Esophagus muscularis mucosa (tissue), 4 donors: ENCODE measurements around the gene L1CAM. TPM values are rescaled to one million over a fixed set of nuclear protein-coding genes. Genes with fewer than 3 reads are reported as not detected.
A peak's percentile ranks its signal among the peaks of the same experiment; 100 is the strongest.
"Not testable (repeated sequence)": the region's sequence is repeated elsewhere in the genome, so short reads cannot be mapped to it uniquely, and the experiment has no call there.

Experiments used
- DNase-seq: peaks from one replicate; pipeline ENCODE4 v3.0.0-alpha.2; 2017; ENCODE audit errors: extremely low spot score
- H3K27ac ChIP-seq, 4 donors: fragments of 200-600 bp; sonication (generic); replicated peaks in 1 of 4; 1 replicate in 3 of 4; 2 replicates in 1 of 4; pipeline ENCODE4 v1.5.1; 2016 to 2019; ENCODE audit warnings: mild to moderate bottlenecking in 1 of 4
- H3K27me3 ChIP-seq, 4 donors: fragments of 200-600 bp; sonication (generic); one replicate each; pipeline versions ENCODE4 v1.5.1 to v1.6.0; 2016 to 2019
- H3K36me3 ChIP-seq, 4 donors: fragments of 200-600 bp; sonication (generic); one replicate each; pipeline ENCODE4 v1.5.1; 2016 to 2019
- H3K4me1 ChIP-seq, 4 donors: fragments of 200-600 bp; sonication (generic); one replicate each; pipeline ENCODE4 v1.5.1; 2016 to 2019
- H3K4me3 ChIP-seq, 4 donors: fragments of 200-600 bp; sonication (generic); 1 replicate in 2 of 4; 2 replicates in 2 of 4; pipeline ENCODE4 v1.5.1; 2016 to 2019; ENCODE audit warnings: mild to moderate bottlenecking in 4 of 4, moderate library complexity in 1 of 4
- H3K9me3 ChIP-seq, 4 donors: fragments of 200-600 bp; sonication (generic); 1 replicate in 3 of 4; 2 replicates in 1 of 4; pipeline ENCODE4 v1.5.1; 2016 to 2019
- CTCF ChIP-seq, 3 experiments: fragments of 200-600 bp in 2 of 3; fragments of 450-650 bp in 1 of 3; sonication (generic) in 2 of 3; IDR thresholded peaks; one replicate each; pipeline ENCODE4 v1.5.1; 2017 to 2019; ENCODE audit warnings: antibody characterized with exemption in 3 of 3, mild to moderate bottlenecking in 2 of 3, moderate library complexity in 1 of 3
- EP300 ChIP-seq: sonication (generic); formaldehyde crosslinking; IDR thresholded peaks from one replicate; pipeline ENCODE4 v1.6.1; 2017; ENCODE audit warnings: antibody characterized with exemption
- POLR2A ChIP-seq: fragments of 450-650 bp; IDR thresholded peaks from one replicate; pipeline ENCODE4 v1.6.1; 2017; ENCODE audit warnings: antibody characterized with exemption, moderate library complexity, mild to moderate bottlenecking, low read depth
- POLR2AphosphoS5 ChIP-seq, 2 donors: sonication (generic); formaldehyde crosslinking; IDR thresholded peaks; one replicate each; pipeline ENCODE4 v1.6.1; 2017; ENCODE audit warnings: antibody characterized with exemption in 2 of 2
- WGBS: methylation state at CpG from one replicate; pipeline ENCODE4 v1.1.5; 2018; 5-methylcytosine and 5-hydroxymethylcytosine counted together
- intact Hi-C: fragments of 100-400 bp; cut with DNase I; formaldehyde crosslinking; loops from one replicate; pipeline ENCODE4 v1.15.1; 2023
- total RNA-seq, 4 donors: library from RNA; depleted of rRNA; stranded (reverse); fragments of >200 nt; gene quantifications; one replicate each; pipeline versions ENCODE4 v1.1.0 to v1.2.1, GENCODE V29; 2016

Gene L1CAM
- total RNA-seq, 4 donors from 2014 or later, result 22.4 to 47.9 (median 30.0) TPM

GRCh38 chrX:153818571-153819383 is 67.2 kb downstream of the L1CAM start:
- Histone ChIP-seq H3K4me1 (peaks cover 0 to 17% (median 14%) of the 10 kb centered on the region in 4 donors), H3K27ac (peak overlapping the region in 1 of 4 donors; percentile 33), H3K4me3 (peak overlapping the region; percentile 51 to 59 (median 54)), H3K27me3 (no peaks in the 10 kb centered on the region), H3K9me3 (no peaks in the 10 kb centered on the region), H3K36me3 (no peaks in the 10 kb centered on the region)
- intact Hi-C loops, result no loop called here
- WGBS, result 22% methylated on average over 33 of the region's 67 CpGs
- DNase-seq, result no peak
- no peak for TF ChIP-seq EP300

GRCh38 chrX:153818064-153818463 is 67.9 kb downstream of the L1CAM start:
- DNase-seq, H3K27me3 ChIP-seq, H3K27ac ChIP-seq, H3K9me3 ChIP-seq, H3K4me3 ChIP-seq, H3K36me3 ChIP-seq, intact Hi-C loops: not testable (repeated sequence)
- 87% methylated on average over 9 of the region's 9 CpGs for WGBS
- H3K4me1 ChIP-seq, result peaks cover 0 to 17% (median 14%) of the 10 kb centered on the region in 4 donors

GRCh38 chrX:153816831-153817690 is 68.9 kb downstream of the L1CAM start:
- no peaks in the 10 kb centered on the region for H3K27me3 ChIP-seq
- 87% methylated on average over 25 of the region's 25 CpGs for WGBS
- H3K4me3 ChIP-seq, result no peak overlapping the region
- peaks cover 0 to 17% (median 14%) of the 10 kb centered on the region in 4 donors for H3K4me1 ChIP-seq
- intact Hi-C loops, result no loop called here
- no peak for DNase-seq
- no peak overlapping the region for H3K27ac ChIP-seq
- H3K36me3 ChIP-seq, result no peaks in the 10 kb centered on the region
- no peak for TF ChIP-seq EP300
- H3K9me3 ChIP-seq, result no peaks in the 10 kb centered on the region

- TF ChIP-seq EP300 (no peak), POLR2A (no peak), CTCF (IDR thresholded peaks at IDR 0.05) (no peak), POLR2AphosphoS5 (IDR thresholded peaks at IDR 0.05) (no peak)
- intact Hi-C loops, result no loop called here
Observed at GRCh38 chrX:153814591-153815315, 71.2 kb downstream of the L1CAM start.

GRCh38 chrX:153813161-153813560 is 72.8 kb downstream of the L1CAM start:
- WGBS, result 92% methylated on average over 5 of the region's 5 CpGs
- Histone ChIP-seq H3K9me3 (peaks cover 0 to 4% (median 0%) of the 10 kb centered on the region in 4 donors), H3K4me3 (no peak overlapping the region), H3K27ac (no peak overlapping the region), H3K4me1 (no peaks in the 10 kb centered on the region), H3K27me3 (no peaks in the 10 kb centered on the region), H3K36me3 (no peaks in the 10 kb centered on the region)
- DNase-seq, result no peak
- TF ChIP-seq EP300 (no peak), POLR2A (no peak), CTCF (IDR thresholded peaks at IDR 0.05) (no peak), POLR2AphosphoS5 (IDR thresholded peaks at IDR 0.05) (no peak)
- intact Hi-C loops, result no loop called here

More at GRCh38 chrX:153814591-153815315, 71.2 kb downstream of the L1CAM start:
- Histone ChIP-seq H3K36me3 (no peaks in the 10 kb centered on the region), H3K27me3 (no peaks in the 10 kb centered on the region), H3K4me3 (no peak overlapping the region), H3K27ac (no peak overlapping the region), H3K9me3 (peaks cover 0 to 4% (median 0%) of the 10 kb centered on the region in 4 donors), H3K4me1 (peaks cover 0 to 16% (median 13%) of the 10 kb centered on the region in 4 donors)
- DNase-seq, result no peak
- 78% methylated on average over 19 of the region's 19 CpGs for WGBS
